ENCODE results near the gene RASSF8. TPM values are rescaled to one million over a fixed set of nuclear protein-coding genes. Genes with fewer than 3 reads are reported as not detected.
A peak's percentile ranks its signal among the peaks of the same experiment; 100 is the strongest.

The RASSF8 gene
- total RNA-seq, 1 donor from 2014 or later: 77.0 TPM

DNA sequence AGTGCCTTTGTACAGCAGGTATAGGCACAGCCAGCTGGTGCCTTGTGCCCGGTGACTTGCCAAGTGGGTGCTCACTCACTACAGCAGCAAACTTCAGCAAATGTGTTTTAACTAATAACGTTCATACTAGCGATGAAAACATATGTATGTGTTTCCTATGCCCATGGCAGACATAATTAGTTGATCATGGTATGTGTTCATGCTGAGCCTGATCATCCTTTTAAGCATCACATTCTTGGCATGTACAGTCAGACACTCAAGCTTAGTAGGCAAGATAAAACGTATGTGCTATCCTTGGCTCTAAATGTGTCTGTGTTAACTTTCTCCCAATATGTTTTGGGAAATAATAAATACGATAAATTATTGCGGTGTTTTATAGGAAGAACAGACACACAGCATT, 55.6 kb downstream of the RASSF8 start:
- Mint-ChIP-seq H3K4me1 (peaks cover 17% of the 10 kb centered on the region), H3K36me3 (no peaks in the 10 kb centered on the region), H3K27ac (no peak overlapping the region), H3K27me3 (ENCODE audit: insufficient read depth, low read depth) (no peaks in the 10 kb centered on the region), H3K9me3 (no peaks in the 10 kb centered on the region), H3K4me3 (no peak overlapping the region)
- peaks cover 100% of the 10 kb centered on the region for H3K79me2 ChIP-seq (ENCODE audit: low read depth)
- no peaks in the 10 kb centered on the region for H3K27me3 ChIP-seq
- H4K20me1 ChIP-seq (ENCODE audit: low read depth): peaks cover 20% of the 10 kb centered on the region
- no peak overlapping the region for H2AFZ ChIP-seq (replicated peaks)
- H3K9ac ChIP-seq: no peak overlapping the region
- TF ChIP-seq EZH2 (IDR thresholded peaks at IDR 0.05) (no peak), EZH2phosphoT487 (IDR thresholded peaks at IDR 0.05) (no peak)
- TF ChIP-seq, protein P1, sequence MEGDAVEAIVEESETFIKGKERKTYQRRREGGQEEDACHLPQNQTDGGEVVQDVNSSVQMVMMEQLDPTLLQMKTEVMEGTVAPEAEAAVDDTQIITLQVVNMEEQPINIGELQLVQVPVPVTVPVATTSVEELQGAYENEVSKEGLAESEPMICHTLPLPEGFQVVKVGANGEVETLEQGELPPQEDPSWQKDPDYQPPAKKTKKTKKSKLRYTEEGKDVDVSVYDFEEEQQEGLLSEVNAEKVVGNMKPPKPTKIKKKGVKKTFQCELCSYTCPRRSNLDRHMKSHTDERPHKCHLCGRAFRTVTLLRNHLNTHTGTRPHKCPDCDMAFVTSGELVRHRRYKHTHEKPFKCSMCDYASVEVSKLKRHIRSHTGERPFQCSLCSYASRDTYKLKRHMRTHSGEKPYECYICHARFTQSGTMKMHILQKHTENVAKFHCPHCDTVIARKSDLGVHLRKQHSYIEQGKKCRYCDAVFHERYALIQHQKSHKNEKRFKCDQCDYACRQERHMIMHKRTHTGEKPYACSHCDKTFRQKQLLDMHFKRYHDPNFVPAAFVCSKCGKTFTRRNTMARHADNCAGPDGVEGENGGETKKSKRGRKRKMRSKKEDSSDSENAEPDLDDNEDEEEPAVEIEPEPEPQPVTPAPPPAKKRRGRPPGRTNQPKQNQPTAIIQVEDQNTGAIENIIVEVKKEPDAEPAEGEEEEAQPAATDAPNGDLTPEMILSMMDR (IDR thresholded peaks at IDR 0.05): no peak
- no peaks in the 10 kb centered on the region for H3K36me3 ChIP-seq
- H3K4me1 ChIP-seq: peaks cover 40% of the 10 kb centered on the region
- DNase-seq (ENCODE audit: low spot score): no peak
- H3K27ac ChIP-seq: no peak overlapping the region
- no peaks in the 10 kb centered on the region for H3K9me3 ChIP-seq (ENCODE audit: low read depth)
- H3F3A ChIP-seq (ENCODE audit: low read depth): peaks cover 26% of the 10 kb centered on the region
- H3K4me3 ChIP-seq: no peak overlapping the region
- no peak overlapping the region for H3K4me2 ChIP-seq

DNA sequence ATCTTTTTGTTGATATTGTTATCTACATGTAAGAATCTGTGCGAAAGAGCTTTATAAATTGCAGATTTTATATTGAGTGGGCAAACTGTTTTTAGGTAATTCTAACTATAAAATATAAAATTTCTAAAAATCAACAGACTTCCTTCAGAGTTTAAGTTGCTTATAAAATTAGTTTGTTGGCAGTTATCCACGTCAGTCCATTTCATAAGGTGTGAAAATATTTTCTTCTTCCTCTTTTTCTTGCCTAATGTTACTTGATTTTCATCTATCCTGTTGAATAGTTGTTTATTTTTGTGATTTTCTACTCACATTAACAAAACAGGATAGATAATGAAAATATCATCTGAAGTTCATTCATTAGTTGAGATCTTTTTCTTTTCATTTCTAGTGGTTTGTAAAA, 58.0 kb downstream of the RASSF8 start:
- Histone ChIP-seq H3K9ac (no peak overlapping the region), H3K36me3 (no peaks in the 10 kb centered on the region), H3K4me1 (peaks cover 24% of the 10 kb centered on the region), H3K27ac (no peak overlapping the region), H3K4me3 (no peak overlapping the region), H3K27me3 (no peaks in the 10 kb centered on the region), H3F3A (ENCODE audit: low read depth) (peaks cover 20% of the 10 kb centered on the region), H2AFZ (replicated peaks) (no peak overlapping the region), H3K4me2 (no peak overlapping the region), H4K20me1 (ENCODE audit: low read depth) (peaks cover 2% of the 10 kb centered on the region), H3K9me3 (ENCODE audit: low read depth) (no peaks in the 10 kb centered on the region), H3K79me2 (ENCODE audit: low read depth) (peaks cover 99% of the 10 kb centered on the region)
- no peaks in the 10 kb centered on the region for H3K27me3 Mint-ChIP-seq (ENCODE audit: insufficient read depth, low read depth)
- no peaks in the 10 kb centered on the region for H3K36me3 Mint-ChIP-seq
- peaks cover 6% of the 10 kb centered on the region for H3K4me1 Mint-ChIP-seq
- DNase-seq (ENCODE audit: low spot score): no peak
- H3K27ac Mint-ChIP-seq: no peak overlapping the region
- no peak overlapping the region for H3K4me3 Mint-ChIP-seq
- no peaks in the 10 kb centered on the region for H3K9me3 Mint-ChIP-seq
- TF ChIP-seq EZH2phosphoT487 (IDR thresholded peaks at IDR 0.05): no peak
- no peak for TF ChIP-seq EZH2 (IDR thresholded peaks at IDR 0.05)
- TF ChIP-seq, protein P1 (IDR thresholded peaks at IDR 0.05): no peak

DNA sequence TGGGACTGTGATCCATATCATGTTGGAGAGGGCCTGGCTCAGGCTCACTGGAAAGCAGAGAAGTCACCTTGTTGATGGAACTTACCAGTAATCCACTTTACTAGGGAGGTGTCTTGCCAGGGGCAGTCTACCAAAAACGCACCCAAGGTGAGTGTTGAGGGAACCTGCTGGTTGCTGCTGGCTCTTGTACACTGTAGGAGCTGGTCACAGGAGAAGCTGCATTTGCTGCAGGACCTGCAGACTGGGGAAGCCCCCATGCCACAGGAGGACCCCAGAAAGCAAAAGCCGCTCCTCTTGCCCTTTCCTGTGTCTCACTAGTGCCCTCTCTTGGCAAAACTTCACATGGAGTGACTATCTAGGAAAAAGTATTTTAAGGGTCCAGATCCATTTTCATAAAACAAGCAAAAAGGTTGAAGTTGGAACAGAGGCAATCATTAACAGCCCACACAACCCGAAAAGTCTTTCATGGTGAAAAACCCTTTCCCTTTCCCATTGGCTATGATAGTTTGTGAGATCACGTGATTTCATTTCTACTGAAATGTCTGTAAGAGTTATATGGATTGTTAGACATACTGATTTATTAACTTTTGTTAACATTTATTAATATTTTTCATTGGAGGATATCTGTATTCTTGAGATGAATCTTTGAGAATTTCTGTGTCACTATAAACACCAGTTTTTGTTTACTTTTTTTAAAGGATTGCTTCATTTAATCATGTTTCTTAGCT, 59.2 kb downstream of the RASSF8 start:
- Histone ChIP-seq H3F3A (ENCODE audit: low read depth) (peaks cover 24% of the 10 kb centered on the region), H3K9ac (no peak overlapping the region), H3K79me2 (ENCODE audit: low read depth) (peaks cover 99% of the 10 kb centered on the region), H3K4me2 (peak overlapping the region; percentile 50), H3K27ac (no peak overlapping the region), H3K27me3 (no peaks in the 10 kb centered on the region), H3K4me1 (peaks cover 30% of the 10 kb centered on the region), H4K20me1 (ENCODE audit: low read depth) (no peaks in the 10 kb centered on the region), H2AFZ (replicated peaks) (no peak overlapping the region), H3K36me3 (no peaks in the 10 kb centered on the region), H3K4me3 (no peak overlapping the region), H3K9me3 (ENCODE audit: low read depth) (no peaks in the 10 kb centered on the region)
- Mint-ChIP-seq H3K36me3 (peaks cover 5% of the 10 kb centered on the region), H3K27ac (no peak overlapping the region), H3K4me1 (peaks cover 5% of the 10 kb centered on the region), H3K4me3 (no peak overlapping the region), H3K9me3 (peaks cover 2% of the 10 kb centered on the region), H3K27me3 (ENCODE audit: insufficient read depth, low read depth) (no peaks in the 10 kb centered on the region)
- peak; percentile 85 for DNase-seq (ENCODE audit: low spot score)
- TF ChIP-seq, protein P1 (IDR thresholded peaks at IDR 0.05): peak; percentile 83
- no peak for TF ChIP-seq EZH2 (IDR thresholded peaks at IDR 0.05)
- TF ChIP-seq EZH2phosphoT487 (IDR thresholded peaks at IDR 0.05): no peak
